OCI-LY1 (cell line): ENCODE measurements around the gene DMD.

Experiments
- EZH2 ChIP-seq: fragments of 200-600 bp; sonication (generic), shearing (Covaris generic); IDR thresholded peaks from 2 replicates; pipeline ENCODE4 v1.8.0; 2017; ENCODE audit warnings: borderline replicate concordance, mixed run types, mild to moderate bottlenecking, antibody characterized with exemption, low read length, moderate library complexity, mixed read lengths
- TF ChIP-seq, protein P1 (sequence below): fragments of 200-600 bp; sonication (generic), shearing (Covaris generic); IDR thresholded peaks from 2 replicates; pipeline ENCODE4 v1.5.1; 2017; ENCODE audit warnings: mild to moderate bottlenecking, antibody characterized with exemption, low read length, moderate library complexity, mixed read lengths

DNA sequence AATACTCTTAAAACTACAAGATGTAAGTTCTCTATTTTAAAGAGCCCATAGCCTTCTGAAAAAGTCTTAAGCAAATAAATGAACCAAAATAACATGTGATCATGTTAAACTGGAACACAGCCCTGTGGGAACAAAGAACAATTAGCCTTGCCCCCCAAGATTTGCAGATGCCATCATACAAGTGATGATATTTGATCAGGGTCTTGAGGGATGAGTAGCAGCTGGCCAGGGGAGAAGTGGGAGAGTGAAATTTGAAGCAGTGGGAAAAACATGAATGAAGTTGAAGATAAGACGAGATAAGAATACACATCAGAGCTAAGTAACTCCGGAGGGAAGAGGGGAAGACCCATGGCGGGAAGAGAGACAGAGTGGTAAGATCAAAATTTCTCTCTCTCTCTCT is 1689.4 kb downstream of the DMD start:
- TF ChIP-seq EZH2, result no peak
- TF ChIP-seq, protein P1, sequence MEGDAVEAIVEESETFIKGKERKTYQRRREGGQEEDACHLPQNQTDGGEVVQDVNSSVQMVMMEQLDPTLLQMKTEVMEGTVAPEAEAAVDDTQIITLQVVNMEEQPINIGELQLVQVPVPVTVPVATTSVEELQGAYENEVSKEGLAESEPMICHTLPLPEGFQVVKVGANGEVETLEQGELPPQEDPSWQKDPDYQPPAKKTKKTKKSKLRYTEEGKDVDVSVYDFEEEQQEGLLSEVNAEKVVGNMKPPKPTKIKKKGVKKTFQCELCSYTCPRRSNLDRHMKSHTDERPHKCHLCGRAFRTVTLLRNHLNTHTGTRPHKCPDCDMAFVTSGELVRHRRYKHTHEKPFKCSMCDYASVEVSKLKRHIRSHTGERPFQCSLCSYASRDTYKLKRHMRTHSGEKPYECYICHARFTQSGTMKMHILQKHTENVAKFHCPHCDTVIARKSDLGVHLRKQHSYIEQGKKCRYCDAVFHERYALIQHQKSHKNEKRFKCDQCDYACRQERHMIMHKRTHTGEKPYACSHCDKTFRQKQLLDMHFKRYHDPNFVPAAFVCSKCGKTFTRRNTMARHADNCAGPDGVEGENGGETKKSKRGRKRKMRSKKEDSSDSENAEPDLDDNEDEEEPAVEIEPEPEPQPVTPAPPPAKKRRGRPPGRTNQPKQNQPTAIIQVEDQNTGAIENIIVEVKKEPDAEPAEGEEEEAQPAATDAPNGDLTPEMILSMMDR, result no peak
